K562 (cell line): ENCODE results near the gene EGLN1. TPM values are rescaled to one million over a fixed set of nuclear protein-coding genes. Genes with fewer than 3 reads are reported as not detected.
A peak's percentile ranks its signal among the peaks of the same experiment; 100 is the strongest.

ENCODE experiments used
- ATAC-seq: fragments of 200-7000 bp; cut with Tn5 transposase; 3 replicates; pipeline ENCODE4 v1.9.1; 2020; ENCODE audit warnings: moderate library complexity
- BruUV-seq: library from RNA; stranded (reverse); fragments of 400-500 nt; replicated peaks from 2 replicates; lab custom pipeline; 2021; lab: Mats Ljungman, UMichigan
- CTCF ChIA-PET: fragments of 300-600 bp; formaldehyde crosslinking; extraction: SDS; loops from one replicate; lab custom pipeline; 2021; ENCODE audit warnings: low intra/inter-chr PET ratio; lab: Yijun Ruan, JAX
- POLR2A ChIA-PET: fragments of 300-600, 350-650 bp; sonication (Branson Sonifier 250); formaldehyde crosslinking; extraction: SDS; loops from one replicate; lab custom pipeline; 2021; ENCODE audit warnings: antibody characterized with exemption, inconsistent platforms; lab: Yijun Ruan, JAX
- DNase-seq, 4 experiments: peaks; one replicate each; pipeline versions ENCODE4 v3.0.0 to v3.0.0-alpha.2; 2011 to 2018; ENCODE audit warnings: low spot score in 3 of 4, mixed read lengths in 3 of 4; ENCODE audit errors: extremely low read depth in 1 of 4
- FAIRE-seq: peaks from 2 replicates; lab custom pipeline; 2011; peaks lifted over from hg19 to GRCh38; lab: Jason Lieb, UNC
- H2AFZ ChIP-seq: 2 replicates; pipeline ENCODE4 v1.6.0; 2011; ENCODE audit warnings: low read depth, low read length, control low read depth, inconsistent platforms
- H3K27ac ChIP-seq: fragments of 200-600 bp; 3 replicates; pipeline ENCODE4 v1.8.0; 2011; ENCODE audit warnings: low read depth, mild to moderate bottlenecking, control low read depth, inconsistent platforms, low read length, moderate library complexity, mixed read lengths; ENCODE audit errors: extremely low read depth
- H3K27me3 ChIP-seq, 2 experiments: fragments of 300-600 bp in 1 of 2; 2 replicates in 1 of 2; 3 replicates in 1 of 2; pipeline versions ENCODE4 v1.6.0 to v1.8.0; 2011; ENCODE audit warnings: inconsistent platforms in 2 of 2, low read length in 2 of 2, mild to moderate bottlenecking in 1 of 2, mixed read lengths in 1 of 2, moderate library complexity in 1 of 2; ENCODE audit not compliant: control insufficient read depth in 2 of 2, insufficient read depth in 2 of 2
- H3K36me3 ChIP-seq: fragments of 300-600 bp; 3 replicates; pipeline ENCODE4 v1.8.0; 2011; ENCODE audit warnings: mild to moderate bottlenecking, low read length, inconsistent platforms; ENCODE audit not compliant: control insufficient read depth, insufficient read depth
- H3K4me1 ChIP-seq, 2 experiments: fragments of 200-600 bp in 1 of 2; replicated peaks in 1 of 2; 2 replicates in 1 of 2; 3 replicates in 1 of 2; pipeline versions ENCODE4 v1.5.1 to v1.8.0; 2011; ENCODE audit warnings: inconsistent platforms in 2 of 2, low read length in 2 of 2, mild to moderate bottlenecking in 1 of 2, mixed read lengths in 1 of 2, moderate library complexity in 1 of 2; ENCODE audit not compliant: control insufficient read depth in 2 of 2, insufficient read depth in 2 of 2
- H3K4me2 ChIP-seq: 2 replicates; pipeline ENCODE4 v1.6.1; 2011; ENCODE audit warnings: low read length, control low read depth, inconsistent platforms, mixed read lengths; ENCODE audit not compliant: insufficient read depth
- H3K4me3 ChIP-seq: fragments of 200-600 bp; sonication (generic), shearing (Covaris generic); 2 replicates; pipeline ENCODE4 v1.5.1; 2016; ENCODE audit warnings: control low read depth, inconsistent platforms
- H3K79me2 ChIP-seq: fragments of 200-600 bp; 3 replicates; pipeline ENCODE4 v1.8.0; 2011; ENCODE audit warnings: low read length, inconsistent platforms; ENCODE audit not compliant: control insufficient read depth, insufficient read depth
- H3K9ac ChIP-seq, 2 experiments: 2 replicates each; pipeline versions ENCODE4 v1.6.0 to v1.6.1; 2011; ENCODE audit warnings: low read depth in 2 of 2, low read length in 2 of 2, control low read depth in 1 of 2, inconsistent platforms in 1 of 2, mild to moderate bottlenecking in 1 of 2, mixed read lengths in 1 of 2; ENCODE audit not compliant: insufficient read depth in 1 of 2
- H3K9me1 ChIP-seq: one replicate; pipeline ENCODE4 v1.6.0; 2011; ENCODE audit warnings: inconsistent platforms, mild to moderate bottlenecking, low read length, moderate library complexity; ENCODE audit not compliant: control insufficient read depth, insufficient read depth
- H3K9me3 ChIP-seq: replicated peaks from 2 replicates; pipeline ENCODE4 v1.5.1; 2011; ENCODE audit warnings: low read depth, low read length, inconsistent platforms; ENCODE audit not compliant: control insufficient read depth, insufficient read depth
- H4K20me1 ChIP-seq: replicated peaks from 2 replicates; pipeline ENCODE4 v1.6.1; 2011; ENCODE audit warnings: low read length, inconsistent platforms, mixed read lengths; ENCODE audit not compliant: control insufficient read depth, insufficient read depth
- ZBTB49 ChIP-seq: sonication (generic); formaldehyde crosslinking; IDR thresholded peaks from 2 replicates; pipeline ENCODE4 v1.8.0; 2022; ENCODE audit warnings: missing genetic modification reagents, mild to moderate bottlenecking, borderline replicate concordance
- WGBS: fragments of 100-300 bp; shearing (Covaris generic); methylation state at CpG from one replicate; pipeline ENCODE4 v1.1.6; 2016; ENCODE audit warnings: low coverage, mixed read lengths; ENCODE audit not compliant: insufficient coverage; ENCODE audit errors: missing lambda C conversion rate; 5-methylcytosine and 5-hydroxymethylcytosine counted together
- in situ Hi-C: fragments of 300-500 bp; cut with MboI; formaldehyde crosslinking; loops from 4 replicates; pipeline ENCODE4 v1.15.0; 2018; ENCODE audit warnings: inconsistent platforms, mixed read lengths
- intact Hi-C: fragments of 100-400 bp; cut with micrococcal nuclease; formaldehyde crosslinking; loops from 2 replicates; pipeline ENCODE4 v1.14.2; 2022
- polyA plus RNA-seq, 8 experiments: library from polyadenylated mRNA; depleted of rRNA in 4 of 8; stranded (reverse) in 5 of 8; unstranded in 3 of 8; fragments of >200 nt; fragmentation: Nextera tagmentation in 2 of 8; fragmentation: Illumina TruSeq in 1 of 8; extraction: Ambion mirVana in 2 of 8; extraction: Trizol in 1 of 8; gene quantifications; 2 replicates each; pipeline versions ENCODE4 v1.2.1 to v1.2.3, GENCODE V29; 2011 to 2014; ENCODE audit warnings: inconsistent platforms in 1 of 8, missing spikeins in 1 of 8
- total RNA-seq, 7 experiments: library from RNA; depleted of rRNA in 6 of 7; stranded (reverse); fragments of >200 nt in 6 of 7; fragmentation: Illumina TruSeq in 2 of 7; extraction: Trizol in 2 of 7; gene quantifications; 2 replicates each; pipeline versions ENCODE4 v1.2.1 to v1.2.3, GENCODE V29; 2011 to 2021; ENCODE audit warnings: low replicate concordance in 1 of 7
- TF ChIP-seq, protein P1 (sequence below): IDR thresholded peaks from 2 replicates; pipeline ENCODE4 v1.6.1; 2011; ENCODE audit warnings: borderline replicate concordance, low read depth, mild to moderate bottlenecking, moderate library complexity, low read length; ENCODE audit not compliant: insufficient read depth, poor library complexity, severe bottlenecking
- TF ChIP-seq, protein P2 (sequence below): sonication (generic); formaldehyde crosslinking; IDR thresholded peaks from 2 replicates; pipeline ENCODE4 v1.8.1; 2023; ENCODE audit warnings: mild to moderate bottlenecking, missing genetic modification reagents
- TF ChIP-seq, protein P3 (sequence below): conservative IDR thresholded peaks from 2 replicates; pipeline ENCODE4 v1.6.1; 2011; ENCODE audit warnings: low read depth, mild to moderate bottlenecking, low read length; ENCODE audit not compliant: control insufficient read depth

EGLN1 gene
- total and polyA plus RNA-seq, 9 of the 15 experiments (the other 6 are each of a cell fraction or from before 2014, with no cell fraction given) = 5.2 to 54.3 (median 24.6) TPM

GRCh38 chr1:231318568-231318967 lies 103.5 kb downstream of the EGLN1 start:
- intact Hi-C loops (no loop called here), in situ Hi-C loops (no loop called here)
- Histone ChIP-seq H3K4me2 (no peak overlapping the region), H3K27me3 (peaks cover 0 to 4% of the 10 kb centered on the region in 2 experiments; a peak in 2 of 5 replicates), H3K27ac (no peak overlapping the region), H4K20me1 (no peaks in the 10 kb centered on the region), H3K4me3 (no peak overlapping the region), H3K4me1 (no peaks in the 10 kb centered on the region; a peak in 1 of 5 replicates), H3K9me1 (no peaks in the 10 kb centered on the region), H3K9ac (no peak overlapping the region), H3K79me2 (no peaks in the 10 kb centered on the region), H2AFZ (peak overlapping the region; percentile 44), H3K9me3 (no peaks in the 10 kb centered on the region), H3K36me3 (no peaks in the 10 kb centered on the region)
- DNase-seq (no peak), ATAC-seq (no peak), FAIRE-seq (no peak)
- no TSS peak for BruUV-seq
- POLR2A ChIA-PET = interaction anchor here (0.6 kb wide), 1 partner anchor 308 kb away, joined by 3 read pairs; the partner anchor contains the start of gene DISC1
- TF ChIP-seq ZBTB49 (CRISPR knock-in tag) = no peak
- TF ChIP-seq, protein P1, sequence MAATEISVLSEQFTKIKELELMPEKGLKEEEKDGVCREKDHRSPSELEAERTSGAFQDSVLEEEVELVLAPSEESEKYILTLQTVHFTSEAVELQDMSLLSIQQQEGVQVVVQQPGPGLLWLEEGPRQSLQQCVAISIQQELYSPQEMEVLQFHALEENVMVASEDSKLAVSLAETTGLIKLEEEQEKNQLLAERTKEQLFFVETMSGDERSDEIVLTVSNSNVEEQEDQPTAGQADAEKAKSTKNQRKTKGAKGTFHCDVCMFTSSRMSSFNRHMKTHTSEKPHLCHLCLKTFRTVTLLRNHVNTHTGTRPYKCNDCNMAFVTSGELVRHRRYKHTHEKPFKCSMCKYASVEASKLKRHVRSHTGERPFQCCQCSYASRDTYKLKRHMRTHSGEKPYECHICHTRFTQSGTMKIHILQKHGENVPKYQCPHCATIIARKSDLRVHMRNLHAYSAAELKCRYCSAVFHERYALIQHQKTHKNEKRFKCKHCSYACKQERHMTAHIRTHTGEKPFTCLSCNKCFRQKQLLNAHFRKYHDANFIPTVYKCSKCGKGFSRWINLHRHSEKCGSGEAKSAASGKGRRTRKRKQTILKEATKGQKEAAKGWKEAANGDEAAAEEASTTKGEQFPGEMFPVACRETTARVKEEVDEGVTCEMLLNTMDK = no peak
- TF ChIP-seq, protein P2, sequence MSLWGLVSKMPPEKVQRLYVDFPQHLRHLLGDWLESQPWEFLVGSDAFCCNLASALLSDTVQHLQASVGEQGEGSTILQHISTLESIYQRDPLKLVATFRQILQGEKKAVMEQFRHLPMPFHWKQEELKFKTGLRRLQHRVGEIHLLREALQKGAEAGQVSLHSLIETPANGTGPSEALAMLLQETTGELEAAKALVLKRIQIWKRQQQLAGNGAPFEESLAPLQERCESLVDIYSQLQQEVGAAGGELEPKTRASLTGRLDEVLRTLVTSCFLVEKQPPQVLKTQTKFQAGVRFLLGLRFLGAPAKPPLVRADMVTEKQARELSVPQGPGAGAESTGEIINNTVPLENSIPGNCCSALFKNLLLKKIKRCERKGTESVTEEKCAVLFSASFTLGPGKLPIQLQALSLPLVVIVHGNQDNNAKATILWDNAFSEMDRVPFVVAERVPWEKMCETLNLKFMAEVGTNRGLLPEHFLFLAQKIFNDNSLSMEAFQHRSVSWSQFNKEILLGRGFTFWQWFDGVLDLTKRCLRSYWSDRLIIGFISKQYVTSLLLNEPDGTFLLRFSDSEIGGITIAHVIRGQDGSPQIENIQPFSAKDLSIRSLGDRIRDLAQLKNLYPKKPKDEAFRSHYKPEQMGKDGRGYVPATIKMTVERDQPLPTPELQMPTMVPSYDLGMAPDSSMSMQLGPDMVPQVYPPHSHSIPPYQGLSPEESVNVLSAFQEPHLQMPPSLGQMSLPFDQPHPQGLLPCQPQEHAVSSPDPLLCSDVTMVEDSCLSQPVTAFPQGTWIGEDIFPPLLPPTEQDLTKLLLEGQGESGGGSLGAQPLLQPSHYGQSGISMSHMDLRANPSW = no peak
- TF ChIP-seq, protein P3, sequence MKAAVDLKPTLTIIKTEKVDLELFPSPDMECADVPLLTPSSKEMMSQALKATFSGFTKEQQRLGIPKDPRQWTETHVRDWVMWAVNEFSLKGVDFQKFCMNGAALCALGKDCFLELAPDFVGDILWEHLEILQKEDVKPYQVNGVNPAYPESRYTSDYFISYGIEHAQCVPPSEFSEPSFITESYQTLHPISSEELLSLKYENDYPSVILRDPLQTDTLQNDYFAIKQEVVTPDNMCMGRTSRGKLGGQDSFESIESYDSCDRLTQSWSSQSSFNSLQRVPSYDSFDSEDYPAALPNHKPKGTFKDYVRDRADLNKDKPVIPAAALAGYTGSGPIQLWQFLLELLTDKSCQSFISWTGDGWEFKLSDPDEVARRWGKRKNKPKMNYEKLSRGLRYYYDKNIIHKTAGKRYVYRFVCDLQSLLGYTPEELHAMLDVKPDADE = no peak
- 37% methylated on average over 4 of the region's 4 CpGs for WGBS
- CTCF ChIA-PET = no interaction called here
